ENCODE results near the gene RSPO4.
A peak's percentile ranks its signal among the peaks of the same experiment; 100 is the strongest.

Gene RSPO4

DNA sequence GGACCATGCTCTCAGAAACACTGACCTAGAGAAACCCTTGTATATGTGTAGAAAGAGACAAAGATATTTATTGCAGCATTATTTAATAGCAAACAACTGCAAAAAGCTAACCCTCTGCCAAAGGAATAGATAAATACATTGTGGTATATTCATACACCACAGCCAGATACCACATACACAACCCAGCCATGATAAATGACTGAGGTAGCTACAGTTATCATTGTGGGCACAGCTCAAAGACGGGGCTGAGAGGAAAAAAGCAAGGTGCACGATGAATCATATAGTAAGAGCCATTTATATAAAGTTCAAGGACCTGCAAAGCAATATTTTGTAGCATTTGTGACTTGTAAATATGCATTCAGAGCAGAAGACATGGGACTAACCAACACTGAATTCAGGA lies 30.8 kb downstream of the RSPO4 start:
- no peak for DNase-seq
- Histone ChIP-seq H2BK15ac (ENCODE audit: low read depth, poor library complexity, severe bottlenecking) (no peak overlapping the region), H3K23ac (ENCODE audit: low read length in 2 of 2) (no peak overlapping the region), H3K4me3 (ENCODE audit: insufficient read depth in 1 of 2, low read depth in 1 of 2, low read length in 2 of 2) (no peak overlapping the region), H2BK12ac (ENCODE audit: low read length in 2 of 2) (no peak overlapping the region), H3K4ac (ENCODE audit: low read depth in 1 of 2, low read length in 2 of 2) (no peak overlapping the region), H3K9ac (ENCODE audit: low read length) (no peak overlapping the region), H3K18ac (ENCODE audit: low read depth in 1 of 2, low read length in 2 of 2) (no peak overlapping the region), H2BK5ac (ENCODE audit: low read depth, low read length, poor library complexity, severe bottlenecking) (no peak overlapping the region), H3K36me3 (ENCODE audit: control insufficient read depth in 1 of 2, insufficient read depth in 2 of 2, low read depth in 1 of 2, low read length in 2 of 2) (no peaks in the 10 kb centered on the region), H2AFZ (ENCODE audit: low read depth, low read length) (no peak overlapping the region), H3K9me3 (ENCODE audit: control insufficient read depth, low read length) (peaks cover 5% of the 10 kb centered on the region), H4K91ac (ENCODE audit: low read length) (no peak overlapping the region), H2BK120ac (ENCODE audit: low read depth, low read length) (no peak overlapping the region), H3K4me2 (ENCODE audit: low read length, poor library complexity, severe bottlenecking) (no peak overlapping the region), H3K27ac (ENCODE audit: low read length, poor library complexity, severe bottlenecking) (no peak overlapping the region), H4K8ac (ENCODE audit: low read length) (no peak overlapping the region), H3K79me1 (replicated peaks; ENCODE audit: low read length, poor library complexity, severe bottlenecking) (no peaks in the 10 kb centered on the region), H3K27me3 (ENCODE audit: control insufficient read depth in 1 of 2, insufficient read depth in 1 of 2, low read length in 2 of 2) (peaks cover 0 to 33% of the 10 kb centered on the region in 2 experiments), H2AK5ac (ENCODE audit: low read length, severe bottlenecking) (no peak overlapping the region), H3K14ac (ENCODE audit: low read length in 2 of 2) (no peak overlapping the region), H3K4me1 (ENCODE audit: control insufficient read depth, insufficient read depth, low read depth, low read length) (peaks cover 3% of the 10 kb centered on the region)
- WGBS = no CpG with 5 or more reads among the region's 2 CpGs

DNA sequence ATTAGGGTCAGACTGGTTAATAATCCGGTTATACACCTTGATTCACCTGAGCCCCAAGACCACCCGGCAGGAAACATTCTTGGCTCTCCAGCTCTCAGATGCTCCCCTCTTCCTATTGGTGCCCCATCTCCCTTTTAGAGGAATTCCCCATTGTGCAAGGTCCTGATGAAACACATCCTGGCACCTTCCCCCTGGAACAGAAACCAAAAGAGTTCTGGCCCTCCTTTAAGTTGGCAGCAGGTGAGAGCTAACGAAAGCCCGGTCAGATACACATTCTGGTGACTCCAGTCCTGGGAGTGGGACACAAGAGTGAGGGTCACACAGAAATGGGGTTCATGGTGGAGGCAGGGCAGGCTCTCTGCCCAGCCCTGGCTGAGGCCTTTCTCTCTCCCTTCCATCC lies 32.2 kb downstream of the RSPO4 start:
- Histone ChIP-seq H2BK120ac (ENCODE audit: low read depth, low read length) (no peak overlapping the region), H2AFZ (ENCODE audit: low read depth, low read length) (no peak overlapping the region), H4K8ac (ENCODE audit: low read length) (no peak overlapping the region), H4K91ac (ENCODE audit: low read length) (no peak overlapping the region), H2BK15ac (ENCODE audit: low read depth, poor library complexity, severe bottlenecking) (no peak overlapping the region), H3K79me1 (replicated peaks; ENCODE audit: low read length, poor library complexity, severe bottlenecking) (no peaks in the 10 kb centered on the region), H3K4me2 (ENCODE audit: low read length, poor library complexity, severe bottlenecking) (no peak overlapping the region), H3K4me1 (ENCODE audit: control insufficient read depth, insufficient read depth, low read depth, low read length) (peaks cover 3% of the 10 kb centered on the region), H3K23ac (ENCODE audit: low read length in 2 of 2) (no peak overlapping the region), H2BK12ac (ENCODE audit: low read length in 2 of 2) (no peak overlapping the region), H3K27me3 (ENCODE audit: control insufficient read depth in 1 of 2, insufficient read depth in 1 of 2, low read length in 2 of 2) (peaks cover 0 to 47% of the 10 kb centered on the region in 2 experiments), H2BK5ac (ENCODE audit: low read depth, low read length, poor library complexity, severe bottlenecking) (no peak overlapping the region), H3K27ac (ENCODE audit: low read length, poor library complexity, severe bottlenecking) (no peak overlapping the region), H3K36me3 (ENCODE audit: control insufficient read depth in 1 of 2, insufficient read depth in 2 of 2, low read depth in 1 of 2, low read length in 2 of 2) (no peaks in the 10 kb centered on the region), H3K4ac (ENCODE audit: low read depth in 1 of 2, low read length in 2 of 2) (no peak overlapping the region), H2AK5ac (ENCODE audit: low read length, severe bottlenecking) (no peak overlapping the region), H3K9ac (ENCODE audit: low read length) (no peak overlapping the region), H3K4me3 (ENCODE audit: insufficient read depth in 1 of 2, low read depth in 1 of 2, low read length in 2 of 2) (no peak overlapping the region), H3K14ac (ENCODE audit: low read length in 2 of 2) (no peak overlapping the region), H3K9me3 (ENCODE audit: control insufficient read depth, low read length) (peaks cover 5% of the 10 kb centered on the region), H3K18ac (ENCODE audit: low read depth in 1 of 2, low read length in 2 of 2) (no peak overlapping the region)
- DNase-seq = no peak
- 73% methylated on average over 4 of the region's 4 CpGs for WGBS

DNA sequence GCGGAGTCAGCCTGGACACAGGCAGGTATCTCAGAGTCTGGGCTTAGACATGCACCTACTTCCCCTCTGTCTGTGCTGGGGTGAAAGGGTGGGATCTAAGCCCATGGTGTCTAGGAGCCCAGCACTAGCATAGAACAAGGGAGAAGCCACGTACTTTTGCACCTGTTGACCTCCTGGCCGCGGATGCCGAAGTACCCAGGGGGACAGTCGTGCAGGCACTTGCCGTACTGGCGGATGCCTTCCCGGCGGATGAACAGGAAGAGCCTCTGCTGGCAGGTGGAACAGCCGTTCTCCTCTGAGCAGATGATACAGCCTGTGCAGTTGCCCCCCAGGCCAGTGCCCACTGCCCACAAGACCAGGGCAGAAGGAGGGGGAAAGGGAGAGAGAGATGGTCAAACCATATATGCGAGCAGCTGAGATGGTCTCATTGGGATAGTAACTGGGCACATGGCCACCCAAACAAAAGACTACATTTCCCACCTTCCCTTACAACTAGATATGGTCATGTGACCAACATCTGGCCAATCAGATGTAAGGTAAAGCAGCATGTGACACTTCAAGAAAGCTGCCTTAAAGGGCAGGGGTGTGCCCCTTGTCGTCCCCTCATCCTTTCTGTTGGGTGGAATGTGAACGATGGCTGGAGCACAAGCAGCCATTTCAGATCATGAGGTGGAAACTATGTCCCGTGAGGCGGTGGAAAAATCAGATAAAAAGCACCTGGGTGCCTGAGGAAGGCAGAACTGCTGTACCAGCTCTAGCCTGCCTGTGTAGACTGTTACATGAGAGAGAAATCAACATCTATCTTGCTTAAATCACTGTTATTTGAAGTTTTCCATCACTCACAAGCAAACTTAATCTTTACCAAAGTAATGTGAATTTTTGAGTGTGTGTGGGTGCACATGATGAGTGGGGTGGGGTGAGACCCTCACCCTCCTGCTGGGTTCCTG lies 34.0 kb downstream of the RSPO4 start:
- Histone ChIP-seq H2BK15ac (ENCODE audit: low read depth, poor library complexity, severe bottlenecking) (no peak overlapping the region), H3K36me3 (ENCODE audit: control insufficient read depth in 1 of 2, insufficient read depth in 2 of 2, low read depth in 1 of 2, low read length in 2 of 2) (no peaks in the 10 kb centered on the region), H2BK120ac (ENCODE audit: low read depth, low read length) (no peak overlapping the region), H3K4me3 (ENCODE audit: insufficient read depth in 1 of 2, low read depth in 1 of 2, low read length in 2 of 2) (no peak overlapping the region), H3K9ac (ENCODE audit: low read length) (no peak overlapping the region), H3K18ac (ENCODE audit: low read depth in 1 of 2, low read length in 2 of 2) (no peak overlapping the region), H2AFZ (ENCODE audit: low read depth, low read length) (no peak overlapping the region), H3K4me2 (ENCODE audit: low read length, poor library complexity, severe bottlenecking) (no peak overlapping the region), H4K91ac (ENCODE audit: low read length) (no peak overlapping the region), H2BK5ac (ENCODE audit: low read depth, low read length, poor library complexity, severe bottlenecking) (no peak overlapping the region), H3K27me3 (ENCODE audit: control insufficient read depth in 1 of 2, insufficient read depth in 1 of 2, low read length in 2 of 2) (peaks cover 0 to 56% of the 10 kb centered on the region in 2 experiments), H3K9me3 (ENCODE audit: control insufficient read depth, low read length) (peaks cover 5% of the 10 kb centered on the region), H3K4ac (ENCODE audit: low read depth in 1 of 2, low read length in 2 of 2) (no peak overlapping the region), H3K27ac (ENCODE audit: low read length, poor library complexity, severe bottlenecking) (no peak overlapping the region), H3K4me1 (ENCODE audit: control insufficient read depth, insufficient read depth, low read depth, low read length) (no peaks in the 10 kb centered on the region), H4K8ac (ENCODE audit: low read length) (no peak overlapping the region), H3K23ac (ENCODE audit: low read length in 2 of 2) (no peak overlapping the region), H2BK12ac (ENCODE audit: low read length in 2 of 2) (no peak overlapping the region), H2AK5ac (ENCODE audit: low read length, severe bottlenecking) (no peak overlapping the region), H3K14ac (ENCODE audit: low read length in 2 of 2) (no peak overlapping the region), H3K79me1 (replicated peaks; ENCODE audit: low read length, poor library complexity, severe bottlenecking) (no peaks in the 10 kb centered on the region)
- 87% methylated on average over 14 of the region's 16 CpGs for WGBS
- DNase-seq = peak; percentile 5

DNA sequence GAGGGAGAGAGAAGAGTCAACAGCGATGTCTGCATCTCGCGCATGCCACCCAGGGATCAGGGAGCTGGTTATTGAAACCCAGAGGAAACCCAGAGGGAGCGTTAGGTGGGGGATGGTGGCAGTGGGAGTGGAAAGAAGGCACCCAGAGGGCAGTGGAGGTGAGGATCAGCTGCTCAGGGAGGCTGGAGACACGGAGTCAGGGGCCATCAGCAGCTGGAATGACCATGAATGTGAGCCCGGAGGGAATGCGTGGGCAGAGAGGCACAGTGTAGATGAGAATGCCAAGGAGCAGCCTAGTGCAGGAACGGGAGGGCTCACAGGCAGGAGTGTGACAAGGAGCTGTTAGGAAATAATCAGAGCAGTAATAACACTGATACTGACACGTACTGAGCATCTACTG lies 36.2 kb downstream of the RSPO4 start:
- Histone ChIP-seq H3K4me3 (ENCODE audit: insufficient read depth in 1 of 2, low read depth in 1 of 2, low read length in 2 of 2) (no peak overlapping the region), H4K8ac (ENCODE audit: low read length) (no peak overlapping the region), H2BK12ac (ENCODE audit: low read length in 2 of 2) (no peak overlapping the region), H2AFZ (ENCODE audit: low read depth, low read length) (no peak overlapping the region), H3K9me3 (ENCODE audit: control insufficient read depth, low read length) (peaks cover 5% of the 10 kb centered on the region), H2BK15ac (ENCODE audit: low read depth, poor library complexity, severe bottlenecking) (no peak overlapping the region), H3K36me3 (ENCODE audit: control insufficient read depth in 1 of 2, insufficient read depth in 2 of 2, low read depth in 1 of 2, low read length in 2 of 2) (no peaks in the 10 kb centered on the region), H2BK5ac (ENCODE audit: low read depth, low read length, poor library complexity, severe bottlenecking) (no peak overlapping the region), H2BK120ac (ENCODE audit: low read depth, low read length) (no peak overlapping the region), H3K27ac (ENCODE audit: low read length, poor library complexity, severe bottlenecking) (no peak overlapping the region), H3K4me2 (ENCODE audit: low read length, poor library complexity, severe bottlenecking) (no peak overlapping the region), H3K4ac (ENCODE audit: low read depth in 1 of 2, low read length in 2 of 2) (no peak overlapping the region), H4K91ac (ENCODE audit: low read length) (no peak overlapping the region), H3K23ac (ENCODE audit: low read length in 2 of 2) (no peak overlapping the region), H2AK5ac (ENCODE audit: low read length, severe bottlenecking) (no peak overlapping the region), H3K18ac (ENCODE audit: low read depth in 1 of 2, low read length in 2 of 2) (no peak overlapping the region), H3K14ac (ENCODE audit: low read length in 2 of 2) (no peak overlapping the region), H3K79me1 (replicated peaks; ENCODE audit: low read length, poor library complexity, severe bottlenecking) (no peaks in the 10 kb centered on the region), H3K4me1 (ENCODE audit: control insufficient read depth, insufficient read depth, low read depth, low read length) (no peaks in the 10 kb centered on the region), H3K9ac (ENCODE audit: low read length) (no peak overlapping the region), H3K27me3 (ENCODE audit: control insufficient read depth in 1 of 2, insufficient read depth in 1 of 2, low read length in 2 of 2) (peaks cover 0 to 64% of the 10 kb centered on the region in 2 experiments)
- 83% methylated on average over 8 of the region's 9 CpGs for WGBS
- DNase-seq = no peak

All from mesenchymal stem cell (in vitro differentiated cells and primary cell).